HepG2 (cell line): Measurements from ENCODE around the gene SMTN.

Source experiments
- CENPT ChIP-seq: sonication (generic); formaldehyde crosslinking; IDR thresholded peaks from 2 replicates; pipeline ENCODE4 v1.8.0; 2022; ENCODE audit warnings: low read depth, mild to moderate bottlenecking, moderate library complexity, missing genetic modification reagents
- EP300 ChIP-seq, 3 experiments: sonication (generic) in 1 of 3; formaldehyde crosslinking in 1 of 3; IDR thresholded peaks; 2 replicates each; pipeline versions ENCODE4 v1.5.1 to v1.6.1; 2011 to 2020; ENCODE audit warnings: low read depth in 2 of 3, low read length in 2 of 3, borderline replicate concordance in 1 of 3, improper control_type of control experiment in 1 of 3, mild to moderate bottlenecking in 1 of 3, missing genetic modification reagents in 1 of 3, moderate library complexity in 1 of 3
- ZNF891 ChIP-seq: sonication (generic); formaldehyde crosslinking; IDR thresholded peaks from 2 replicates; pipeline ENCODE4 v1.5.0; 2020; ENCODE audit warnings: mild to moderate bottlenecking, missing genetic modification reagents

- no peak for TF ChIP-seq EP300 (IDR thresholded peaks at IDR 0.05; ENCODE audit: low read depth in 2 of 2, low read length in 2 of 2)
- TF ChIP-seq EP300 (CRISPR knock-in tag; IDR thresholded peaks at IDR 0.05; ENCODE audit: borderline replicate concordance), result no peak
- TF ChIP-seq CENPT, result no peak
- TF ChIP-seq ZNF891 (CRISPR knock-in tag), result no peak
Measured at GRCh38 chr22:31093086-31093850, 12.2 kb downstream of the SMTN start.
